Astrocyte (in vitro differentiated cells and primary cell): ENCODE results near the gene TMEM100. TPM values are rescaled to one million over a fixed set of nuclear protein-coding genes. Genes with fewer than 3 reads are reported as not detected.

Experiments used
- DNase-seq: peaks from one replicate; pipeline ENCODE4 v3.0.0-alpha.2; 2010; ENCODE audit warnings: low read depth
- FAIRE-seq: peaks from 2 replicates; lab custom pipeline; 2011; peaks lifted over from hg19 to GRCh38; lab: Jason Lieb, UNC
- H2AFZ ChIP-seq: 2 replicates; pipeline ENCODE4 v1.6.0; 2012; ENCODE audit warnings: low read depth, low read length, inconsistent platforms
- H3K27ac ChIP-seq: 2 replicates; pipeline ENCODE4 v1.5.1; 2011; ENCODE audit warnings: low read depth, low read length, inconsistent platforms
- H3K27me3 ChIP-seq: 2 replicates; pipeline ENCODE4 v1.6.0; 2011; ENCODE audit warnings: low read length, inconsistent platforms; ENCODE audit not compliant: insufficient read depth
- H3K36me3 ChIP-seq: 2 replicates; pipeline ENCODE4 v1.5.1; 2011; ENCODE audit warnings: low read length, inconsistent platforms; ENCODE audit not compliant: insufficient read depth
- H3K4me1 ChIP-seq: 2 replicates; pipeline ENCODE4 v1.5.1; 2011; ENCODE audit warnings: low read length, inconsistent platforms; ENCODE audit not compliant: insufficient read depth
- H3K4me2 ChIP-seq: 2 replicates; pipeline ENCODE4 v1.6.0; 2012; ENCODE audit warnings: low read length, inconsistent platforms
- H3K4me3 ChIP-seq: 2 replicates; pipeline ENCODE4 v1.5.1; 2011; ENCODE audit warnings: low read depth, mild to moderate bottlenecking, low read length, inconsistent platforms; ENCODE audit not compliant: insufficient read depth
- H3K79me2 ChIP-seq: 2 replicates; pipeline ENCODE4 v1.6.0; 2012; ENCODE audit warnings: mild to moderate bottlenecking, low read length, inconsistent platforms; ENCODE audit not compliant: insufficient read depth
- H3K9ac ChIP-seq: 2 replicates; pipeline ENCODE4 v1.6.0; 2012; ENCODE audit warnings: mild to moderate bottlenecking, low read length, inconsistent platforms
- H3K9me3 ChIP-seq: 2 replicates; pipeline ENCODE4 v1.5.1; 2012; ENCODE audit warnings: low read depth, mild to moderate bottlenecking, low read length, inconsistent platforms; ENCODE audit not compliant: insufficient read depth
- H4K20me1 ChIP-seq: 2 replicates; pipeline ENCODE4 v1.6.0; 2012; ENCODE audit warnings: low read length, inconsistent platforms; ENCODE audit not compliant: insufficient read depth
- H3K27ac Mint-ChIP-seq: one replicate; pipeline ENCODE4 v1.8.0; 2021; ENCODE audit warnings: mild to moderate bottlenecking, mixed read lengths; ENCODE audit not compliant: unreplicated experiment
- H3K27me3 Mint-ChIP-seq: one replicate; pipeline ENCODE4 v1.8.0; 2021; ENCODE audit warnings: low read depth, mixed read lengths; ENCODE audit not compliant: unreplicated experiment
- H3K36me3 Mint-ChIP-seq: one replicate; pipeline ENCODE4 v1.8.0; 2021; ENCODE audit warnings: low read depth, mixed read lengths; ENCODE audit not compliant: unreplicated experiment
- H3K4me1 Mint-ChIP-seq: one replicate; pipeline ENCODE4 v1.8.0; 2021; ENCODE audit warnings: low read depth, mixed read lengths; ENCODE audit not compliant: unreplicated experiment
- H3K4me3 Mint-ChIP-seq: one replicate; pipeline ENCODE4 v1.8.0; 2021; ENCODE audit warnings: mild to moderate bottlenecking, moderate library complexity, mixed read lengths; ENCODE audit not compliant: unreplicated experiment
- H3K9me3 Mint-ChIP-seq: one replicate; pipeline ENCODE4 v1.8.0; 2021; ENCODE audit warnings: mild to moderate bottlenecking, mixed read lengths; ENCODE audit not compliant: unreplicated experiment
- CTCF ChIP-seq: IDR thresholded peaks from 2 replicates; pipeline ENCODE4 v1.5.1; 2011; ENCODE audit warnings: low read depth, mild to moderate bottlenecking, inconsistent platforms, low read length, moderate library complexity; ENCODE audit not compliant: insufficient read depth
- EZH2 ChIP-seq: IDR thresholded peaks from 2 replicates; pipeline ENCODE4 v1.6.1; 2012; ENCODE audit warnings: mild to moderate bottlenecking, low read length, inconsistent platforms; ENCODE audit not compliant: insufficient read depth
- total RNA-seq: library from RNA; stranded (reverse); gene quantifications from 2 replicates; pipeline ENCODE4 v1.2.1, GENCODE V29; 2021

TMEM100 gene
- total RNA-seq, 1 donor from 2014 or later, result 7.3 TPM

- Histone ChIP-seq H3K9ac (peak overlapping the region; percentile 62), H2AFZ (no peak overlapping the region), H3K4me3 (no peak overlapping the region), H3K9me3 (no peaks in the 10 kb centered on the region), H3K27me3 (no peaks in the 10 kb centered on the region), H3K4me2 (peak overlapping the region; percentile 89), H4K20me1 (no peaks in the 10 kb centered on the region), H3K79me2 (no peaks in the 10 kb centered on the region), H3K36me3 (no peaks in the 10 kb centered on the region), H3K27ac (no peak overlapping the region), H3K4me1 (peaks cover 35% of the 10 kb centered on the region)
- no peak for FAIRE-seq
- peaks cover 38% of the 10 kb centered on the region for H3K4me1 Mint-ChIP-seq
- DNase-seq, result no peak
- peak overlapping the region; percentile 82 for H3K4me3 Mint-ChIP-seq
- H3K27me3 Mint-ChIP-seq, result no peaks in the 10 kb centered on the region
- no peak for TF ChIP-seq CTCF
- TF ChIP-seq EZH2, result no peak
- H3K9me3 Mint-ChIP-seq, result no peaks in the 10 kb centered on the region
- H3K27ac Mint-ChIP-seq, result peak overlapping the region; percentile 89
- no peaks in the 10 kb centered on the region for H3K36me3 Mint-ChIP-seq
Observed at GRCh38 chr17:55723488-55723848, 804 bp upstream of the TMEM100 start.

GRCh38 chr17:55722016-55722736 lies 488 bp downstream of the TMEM100 start:
- DNase-seq (peak; percentile 23), FAIRE-seq (no peak)
- Mint-ChIP-seq H3K27me3 (no peaks in the 10 kb centered on the region), H3K27ac (peak overlapping the region; percentile 89), H3K9me3 (no peaks in the 10 kb centered on the region), H3K4me1 (peaks cover 38% of the 10 kb centered on the region), H3K36me3 (no peaks in the 10 kb centered on the region), H3K4me3 (peak overlapping the region; percentile 82)
- Histone ChIP-seq H3K36me3 (no peaks in the 10 kb centered on the region), H2AFZ (peak overlapping the region; percentile 29), H3K27me3 (no peaks in the 10 kb centered on the region), H3K4me2 (peak overlapping the region; percentile 89), H3K9ac (peak overlapping the region; percentile 62), H3K4me1 (peaks cover 27% of the 10 kb centered on the region), H4K20me1 (no peaks in the 10 kb centered on the region), H3K79me2 (no peaks in the 10 kb centered on the region), H3K9me3 (no peaks in the 10 kb centered on the region), H3K27ac (peak overlapping the region; percentile 16), H3K4me3 (peak overlapping the region; percentile 48)
- TF ChIP-seq CTCF (no peak), EZH2 (no peak)
